Measurements from ENCODE around the gene RAB44. TPM values are rescaled to one million over a fixed set of nuclear protein-coding genes. Genes with fewer than 3 reads are reported as not detected.

RAB44 gene
- total and polyA plus RNA-seq, 9 of the 15 experiments (the other 6 are each of a cell fraction or from before 2014, with no cell fraction given) = not detected

- no peak for TF ChIP-seq ATF3 (IDR thresholded peaks at IDR 0.05)
- no peak for TF ChIP-seq ATF3 (CRISPR knock-in tag; conservative IDR thresholded peaks at IDR 0.05)
- TF ChIP-seq JUND (IDR thresholded peaks at IDR 0.05; ENCODE audit: borderline replicate concordance, low read depth, low read length) = peak; percentile 63
- peak; percentile 76; the same call in 2 of the 3 replicates for TF ChIP-seq JUND (tag; IDR thresholded peaks at IDR 0.05; ENCODE audit: borderline replicate concordance, low read depth, low read length)
- peak; percentile 86; the same call in 1 of the 2 replicates for TF ChIP-seq HDGF (IDR thresholded peaks at IDR 0.05)
- peak; percentile 54 for TF ChIP-seq ZNF143 (CRISPR knock-in tag; IDR thresholded peaks at IDR 0.05)
- peak; percentile 92 for TF ChIP-seq ARID4B (CRISPR knock-in tag; IDR thresholded peaks at IDR 0.05)
- TF ChIP-seq NR4A1 (CRISPR knock-in tag; IDR thresholded peaks at IDR 0.05) = peak; percentile 83
- TF ChIP-seq NR4A1 (tag; IDR thresholded peaks at IDR 0.05) = no peak
- no peak for TF ChIP-seq TCF7 (IDR thresholded peaks at IDR 0.05; ENCODE audit: borderline replicate concordance)
- peak; percentile 43 for TF ChIP-seq RBBP5 (IDR thresholded peaks at IDR 0.05; ENCODE audit: borderline replicate concordance, insufficient read depth, low read length, poor library complexity, severe bottlenecking)
- TF ChIP-seq OTX1 (CRISPR knock-in tag; IDR thresholded peaks at IDR 0.05) = peak; percentile 41; the same call in 1 of the 2 replicates
- TF ChIP-seq CXXC5 (CRISPR knock-in tag; IDR thresholded peaks at IDR 0.05) = peak; percentile 98
- TF ChIP-seq XRCC4 (IDR thresholded peaks at IDR 0.05; ENCODE audit: extremely low read depth, insufficient read depth, insufficient read length) = no peak
- TF ChIP-seq, protein P1, sequence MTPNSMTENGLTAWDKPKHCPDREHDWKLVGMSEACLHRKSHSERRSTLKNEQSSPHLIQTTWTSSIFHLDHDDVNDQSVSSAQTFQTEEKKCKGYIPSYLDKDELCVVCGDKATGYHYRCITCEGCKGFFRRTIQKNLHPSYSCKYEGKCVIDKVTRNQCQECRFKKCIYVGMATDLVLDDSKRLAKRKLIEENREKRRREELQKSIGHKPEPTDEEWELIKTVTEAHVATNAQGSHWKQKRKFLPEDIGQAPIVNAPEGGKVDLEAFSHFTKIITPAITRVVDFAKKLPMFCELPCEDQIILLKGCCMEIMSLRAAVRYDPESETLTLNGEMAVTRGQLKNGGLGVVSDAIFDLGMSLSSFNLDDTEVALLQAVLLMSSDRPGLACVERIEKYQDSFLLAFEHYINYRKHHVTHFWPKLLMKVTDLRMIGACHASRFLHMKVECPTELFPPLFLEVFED (CRISPR knock-in tag; conservative IDR thresholded peaks at IDR 0.05) = peak; percentile 70; the same call in 1 of the 2 replicates
- TF ChIP-seq ZBTB17 (CRISPR knock-in tag; IDR thresholded peaks at IDR 0.05) = peak; percentile 74
- TF ChIP-seq TFAP4 (CRISPR knock-in tag; IDR thresholded peaks at IDR 0.05; ENCODE audit: borderline replicate concordance) = peak; percentile 81; the same call in 1 of the 2 replicates
- no peak for TF ChIP-seq CBX5 (IDR thresholded peaks at IDR 0.05; ENCODE audit: borderline replicate concordance, low read depth)
- 0 out of 4 replicates have a peak, but pooled peaks of 1 of the 2 experiments have one; percentile 25 for TF ChIP-seq TRIM24 (IDR thresholded peaks at IDR 0.05)
These were observed 36.7 kb upstream of the RAB44 start (continued) for GRCh38 chr6:36660771-36661471.

All from K562 (cell line).